Measurements from ENCODE around the gene CDYL2.

The CDYL2 gene

GRCh38 chr16:80659865-80660264 lies 144.5 kb downstream of the CDYL2 start:
- no peaks in the 10 kb centered on the region for H4K20me1 ChIP-seq (ENCODE audit: insufficient read depth)
- H2AFZ ChIP-seq (ENCODE audit: low read depth), result no peak overlapping the region
- no peak overlapping the region for H3K4me3 ChIP-seq (IDR thresholded peaks at IDR 0.05; ENCODE audit: insufficient read depth, low read depth, low read length)
- TF ChIP-seq CTCF (conservative IDR thresholded peaks at IDR 0.05; ENCODE audit: low read depth, low read length), result no peak
- no peaks in the 10 kb centered on the region for H3K36me3 ChIP-seq (ENCODE audit: insufficient read depth)
- peaks cover 28% of the 10 kb centered on the region; the same call in 1 of the 2 replicates for H3K79me2 ChIP-seq (ENCODE audit: insufficient read depth, low read depth)
- H3K4me2 ChIP-seq, result no peak overlapping the region
- H3K4me1 ChIP-seq (ENCODE audit: low read depth, poor library complexity, severe bottlenecking), result peaks cover 48% of the 10 kb centered on the region
- H3K27ac ChIP-seq, result no peak overlapping the region
- no peak overlapping the region for H3K9ac ChIP-seq
- no peaks in the 10 kb centered on the region for H3K27me3 ChIP-seq (ENCODE audit: insufficient read depth, low read depth)

GRCh38 chr16:80656711-80657150 lies 147.7 kb downstream of the CDYL2 start:
- H4K20me1 ChIP-seq (ENCODE audit: insufficient read depth), result no peaks in the 10 kb centered on the region
- peak overlapping the region; percentile 75 for H3K27ac ChIP-seq
- no peak for TF ChIP-seq CTCF (conservative IDR thresholded peaks at IDR 0.05; ENCODE audit: low read depth, low read length)
- H3K27me3 ChIP-seq (ENCODE audit: insufficient read depth, low read depth), result no peaks in the 10 kb centered on the region
- H3K9ac ChIP-seq, result peak overlapping the region; percentile 42
- H2AFZ ChIP-seq (ENCODE audit: low read depth), result peak overlapping the region; percentile 27
- H3K4me1 ChIP-seq (ENCODE audit: low read depth, poor library complexity, severe bottlenecking), result peaks cover 35% of the 10 kb centered on the region
- H3K4me3 ChIP-seq (IDR thresholded peaks at IDR 0.05; ENCODE audit: insufficient read depth, low read depth, low read length), result no peak overlapping the region
- peak overlapping the region; percentile 76 for H3K4me2 ChIP-seq
- H3K36me3 ChIP-seq (ENCODE audit: insufficient read depth), result no peaks in the 10 kb centered on the region
- peaks cover 31% of the 10 kb centered on the region; the same call in 1 of the 2 replicates for H3K79me2 ChIP-seq (ENCODE audit: insufficient read depth, low read depth)

- Histone ChIP-seq H3K27ac (peak overlapping the region; percentile 75), H2AFZ (ENCODE audit: low read depth) (peak overlapping the region; percentile 27), H3K4me2 (peak overlapping the region; percentile 76)
These were observed 148.2 kb downstream of the CDYL2 start for GRCh38 chr16:80656161-80656560.

GRCh38 chr16:80655751-80656150 lies 148.6 kb downstream of the CDYL2 start:
- Histone ChIP-seq H3K27ac (peak overlapping the region; percentile 75), H3K4me3 (IDR thresholded peaks at IDR 0.05; ENCODE audit: insufficient read depth, low read depth, low read length) (no peak overlapping the region), H3K36me3 (ENCODE audit: insufficient read depth) (no peaks in the 10 kb centered on the region), H3K4me1 (ENCODE audit: low read depth, poor library complexity, severe bottlenecking) (peaks cover 35% of the 10 kb centered on the region), H3K27me3 (ENCODE audit: insufficient read depth, low read depth) (no peaks in the 10 kb centered on the region), H2AFZ (ENCODE audit: low read depth) (no peak overlapping the region), H3K79me2 (ENCODE audit: insufficient read depth, low read depth) (peaks cover 31% of the 10 kb centered on the region; the same call in 1 of the 2 replicates), H3K4me2 (peak overlapping the region; percentile 76), H4K20me1 (ENCODE audit: insufficient read depth) (no peaks in the 10 kb centered on the region), H3K9ac (peak overlapping the region; percentile 42; the same call in 1 of the 2 replicates)
- TF ChIP-seq CTCF (conservative IDR thresholded peaks at IDR 0.05; ENCODE audit: low read depth, low read length), result no peak

More at GRCh38 chr16:80656161-80656560, 148.2 kb downstream of the CDYL2 start:
- Histone ChIP-seq H3K4me1 (ENCODE audit: low read depth, poor library complexity, severe bottlenecking) (peaks cover 35% of the 10 kb centered on the region), H3K79me2 (ENCODE audit: insufficient read depth, low read depth) (peaks cover 31% of the 10 kb centered on the region; the same call in 1 of the 2 replicates), H4K20me1 (ENCODE audit: insufficient read depth) (no peaks in the 10 kb centered on the region), H3K36me3 (ENCODE audit: insufficient read depth) (no peaks in the 10 kb centered on the region), H3K9ac (peak overlapping the region; percentile 42), H3K4me3 (IDR thresholded peaks at IDR 0.05; ENCODE audit: insufficient read depth, low read depth, low read length) (no peak overlapping the region), H3K27me3 (ENCODE audit: insufficient read depth, low read depth) (no peaks in the 10 kb centered on the region)
- no peak for TF ChIP-seq CTCF (conservative IDR thresholded peaks at IDR 0.05; ENCODE audit: low read depth, low read length)
